ENCODE measurements around the gene RELCH.

Gene RELCH

DNA sequence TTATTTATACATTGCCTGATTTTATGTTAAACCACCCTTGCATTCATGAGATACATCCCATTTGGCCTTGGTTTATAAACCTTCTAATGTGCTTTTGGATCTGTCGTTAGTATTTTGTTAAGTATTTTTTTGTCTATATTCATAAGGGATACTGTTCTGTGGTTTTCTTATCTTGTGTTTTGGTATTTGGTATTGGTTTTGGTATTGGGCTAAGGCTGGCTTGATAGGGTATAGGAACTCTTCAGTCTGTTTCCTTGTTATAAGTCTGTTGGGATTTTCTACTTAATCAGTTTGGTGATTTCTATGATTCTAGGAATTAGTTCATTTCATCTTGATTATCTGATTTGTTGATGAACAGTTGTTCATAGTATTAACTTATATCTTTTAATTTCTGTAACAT lies 49.2 kb downstream of the RELCH start:
- no peak for TF ChIP-seq CTCF (IDR thresholded peaks at IDR 0.05; ENCODE audit: low read depth, low read length)
- H3K4me3 ChIP-seq (ENCODE audit: low read depth, low read length): no peak overlapping the region

DNA sequence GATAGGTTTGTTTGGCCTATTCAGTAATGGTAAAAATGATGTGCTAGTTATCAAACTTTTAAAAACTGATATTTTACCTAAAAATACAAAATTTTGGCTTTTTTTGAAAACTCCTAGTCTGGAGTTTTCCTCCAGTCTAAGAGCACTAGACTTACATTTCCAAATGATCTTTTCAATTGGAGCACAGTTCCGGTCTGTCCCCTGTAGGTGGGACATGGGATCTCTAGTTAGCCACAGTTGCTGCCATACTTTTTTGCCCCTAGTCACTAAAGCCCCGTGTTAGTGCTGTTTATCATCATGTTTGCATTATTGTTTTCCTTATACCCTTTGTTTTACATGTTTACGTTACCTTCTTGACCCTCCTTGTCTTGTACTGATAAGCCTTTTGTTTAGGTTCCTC lies 52.4 kb downstream of the RELCH start:
- no peak for TF ChIP-seq CTCF (IDR thresholded peaks at IDR 0.05; ENCODE audit: low read depth, low read length)
- no peak overlapping the region for H3K4me3 ChIP-seq (ENCODE audit: low read depth, low read length)

GRCh38 chr18:62242955-62243354 lies 55.9 kb downstream of the RELCH start:
- no peak overlapping the region for H3K4me3 ChIP-seq (ENCODE audit: low read depth, low read length)
- no peak for TF ChIP-seq CTCF (IDR thresholded peaks at IDR 0.05; ENCODE audit: low read depth, low read length)

- no peak for TF ChIP-seq CTCF (IDR thresholded peaks at IDR 0.05; ENCODE audit: low read depth, low read length)
- H3K4me3 ChIP-seq (ENCODE audit: low read depth, low read length): no peak overlapping the region
These were observed 58.1 kb downstream of the RELCH start for GRCh38 chr18:62245177-62245576.

DNA sequence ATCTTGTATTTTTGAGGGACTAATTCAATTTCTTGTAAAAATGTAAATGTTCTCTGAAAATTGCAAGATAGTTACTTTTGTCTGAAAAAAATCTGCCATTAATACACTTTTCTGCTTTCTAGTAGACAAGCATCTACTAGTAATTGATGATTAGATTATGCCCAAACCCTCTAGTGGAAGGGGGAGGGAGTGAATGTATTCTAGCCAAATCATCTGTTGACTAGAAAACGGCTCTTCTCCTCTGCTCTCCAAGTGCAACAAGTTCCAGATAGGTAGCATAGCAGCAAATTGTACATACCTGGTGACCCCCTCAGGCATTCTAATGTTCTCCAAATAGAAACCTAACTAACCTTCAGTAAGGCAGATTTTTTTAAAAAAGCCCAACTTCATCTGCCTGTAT lies 58.6 kb downstream of the RELCH start:
- TF ChIP-seq CTCF (IDR thresholded peaks at IDR 0.05; ENCODE audit: low read depth, low read length): no peak
- no peak overlapping the region for H3K4me3 ChIP-seq (ENCODE audit: low read depth, low read length)

DNA sequence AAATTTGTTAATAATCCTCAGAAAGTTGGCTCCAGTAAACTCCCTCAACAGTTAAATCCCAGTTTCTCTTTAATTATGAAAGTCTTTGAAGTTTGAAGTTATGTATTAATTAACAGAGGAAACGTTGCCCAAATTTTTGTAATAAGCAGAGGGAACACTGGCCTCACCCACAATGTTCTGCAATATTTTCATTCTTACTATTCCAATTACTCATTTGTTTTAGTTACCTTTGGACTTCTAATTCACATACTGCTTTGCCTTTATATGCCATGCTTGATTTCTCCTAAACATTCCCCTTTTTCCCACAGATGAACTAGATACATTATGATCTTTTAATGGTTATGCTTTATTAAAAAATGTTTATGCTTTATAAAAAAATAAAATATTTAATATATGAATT lies 61.3 kb downstream of the RELCH start:
- no peak for TF ChIP-seq CTCF (IDR thresholded peaks at IDR 0.05; ENCODE audit: low read depth, low read length)
- no peak overlapping the region for H3K4me3 ChIP-seq (ENCODE audit: low read depth, low read length)

- H3K4me3 ChIP-seq (ENCODE audit: low read depth, low read length): no peak overlapping the region
- TF ChIP-seq CTCF (IDR thresholded peaks at IDR 0.05; ENCODE audit: low read depth, low read length): peak; percentile 52
These were observed 62.5 kb downstream of the RELCH start for GRCh38 chr18:62249478-62250097.

Measured in WI38 (cell line).